ENCODE results near the gene GSTO1. TPM values are rescaled to one million over a fixed set of nuclear protein-coding genes. Genes with fewer than 3 reads are reported as not detected.

GSTO1 gene
- total RNA-seq, 4 donors from 2014 or later: 63.9 to 116 (median 97.6) TPM

DNA sequence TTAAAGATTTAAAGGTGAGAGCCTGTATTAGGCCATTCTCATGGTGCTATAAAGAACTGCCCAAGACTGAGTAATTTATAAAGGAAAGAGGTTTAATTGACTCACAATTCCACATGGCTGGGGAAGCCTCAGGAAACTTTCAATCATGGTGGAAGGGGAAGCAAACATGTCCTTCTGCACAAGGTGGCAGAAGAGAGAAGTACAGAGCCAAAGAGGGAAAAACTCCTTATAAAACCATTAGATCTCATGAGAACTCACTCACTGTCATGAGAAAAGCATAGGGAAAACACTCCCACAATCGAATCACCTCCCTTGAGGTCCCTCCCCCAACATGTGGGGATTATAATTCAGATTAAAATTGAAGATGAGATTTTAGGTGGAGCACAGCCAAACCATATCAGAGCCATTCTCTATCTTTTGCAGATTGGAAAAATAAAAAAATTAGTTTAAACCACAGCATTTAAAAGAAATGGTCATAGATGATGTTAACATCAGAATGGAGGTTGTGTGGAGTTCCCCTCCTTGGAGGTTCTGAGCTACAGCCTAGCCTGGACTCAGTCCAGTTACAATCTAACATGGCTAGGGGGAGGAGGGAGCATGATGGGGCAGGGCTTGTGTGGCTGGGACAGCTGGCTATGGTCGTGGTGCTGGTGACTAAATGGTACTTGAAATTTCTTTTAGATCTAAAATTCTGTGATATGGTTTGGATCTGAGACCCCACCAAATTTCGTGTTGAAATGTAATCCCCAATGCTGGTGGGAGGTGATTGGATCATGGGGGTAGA lies 47.4 kb downstream of the GSTO1 start:
- DNase-seq (ENCODE audit: low spot score) (peak; percentile 20), ATAC-seq (ENCODE audit: low FRiP score) (no peak)
- TF ChIP-seq, protein P1, sequence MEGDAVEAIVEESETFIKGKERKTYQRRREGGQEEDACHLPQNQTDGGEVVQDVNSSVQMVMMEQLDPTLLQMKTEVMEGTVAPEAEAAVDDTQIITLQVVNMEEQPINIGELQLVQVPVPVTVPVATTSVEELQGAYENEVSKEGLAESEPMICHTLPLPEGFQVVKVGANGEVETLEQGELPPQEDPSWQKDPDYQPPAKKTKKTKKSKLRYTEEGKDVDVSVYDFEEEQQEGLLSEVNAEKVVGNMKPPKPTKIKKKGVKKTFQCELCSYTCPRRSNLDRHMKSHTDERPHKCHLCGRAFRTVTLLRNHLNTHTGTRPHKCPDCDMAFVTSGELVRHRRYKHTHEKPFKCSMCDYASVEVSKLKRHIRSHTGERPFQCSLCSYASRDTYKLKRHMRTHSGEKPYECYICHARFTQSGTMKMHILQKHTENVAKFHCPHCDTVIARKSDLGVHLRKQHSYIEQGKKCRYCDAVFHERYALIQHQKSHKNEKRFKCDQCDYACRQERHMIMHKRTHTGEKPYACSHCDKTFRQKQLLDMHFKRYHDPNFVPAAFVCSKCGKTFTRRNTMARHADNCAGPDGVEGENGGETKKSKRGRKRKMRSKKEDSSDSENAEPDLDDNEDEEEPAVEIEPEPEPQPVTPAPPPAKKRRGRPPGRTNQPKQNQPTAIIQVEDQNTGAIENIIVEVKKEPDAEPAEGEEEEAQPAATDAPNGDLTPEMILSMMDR (IDR thresholded peaks at IDR 0.05): no peak

DNA sequence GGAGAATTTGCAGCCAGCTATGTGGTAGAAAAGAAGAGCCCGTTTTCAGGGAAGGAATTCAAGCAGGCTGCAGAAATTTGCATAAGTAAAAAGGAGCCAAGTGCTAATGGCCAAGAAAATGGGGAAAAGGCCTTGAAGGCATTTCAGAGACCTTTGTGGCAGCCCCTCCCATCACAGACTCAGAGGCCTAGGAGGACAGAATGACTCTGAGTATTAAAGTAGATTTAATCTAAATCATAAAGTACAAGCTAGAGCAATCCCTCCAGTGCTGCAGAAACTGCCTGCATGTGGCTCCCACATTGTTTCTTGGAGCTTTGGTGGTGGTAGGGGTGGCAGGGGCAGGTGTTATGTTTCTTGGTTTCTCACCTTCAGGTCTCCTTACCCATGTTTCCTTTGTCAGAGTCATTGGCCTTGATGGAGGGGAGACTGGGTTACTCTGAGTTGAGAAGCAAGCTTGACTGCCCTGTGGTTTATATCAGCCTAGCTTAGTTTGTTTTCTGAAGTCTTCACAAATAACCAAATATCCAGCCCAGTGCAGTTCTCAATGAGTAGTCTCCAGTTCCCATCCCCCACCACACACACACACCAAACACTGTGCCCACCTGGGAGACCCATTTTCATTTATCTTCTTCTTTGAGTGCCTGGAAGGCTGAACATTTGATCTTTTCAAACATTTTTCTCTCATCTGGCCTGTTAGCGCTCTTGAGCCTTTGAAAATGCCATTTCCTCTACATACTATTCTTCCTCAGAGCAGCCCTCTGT lies 49.1 kb downstream of the GSTO1 start:
- ATAC-seq (ENCODE audit: low FRiP score): no peak
- no peak for DNase-seq (ENCODE audit: low spot score)
- TF ChIP-seq, protein P1 (IDR thresholded peaks at IDR 0.05): no peak

DNA sequence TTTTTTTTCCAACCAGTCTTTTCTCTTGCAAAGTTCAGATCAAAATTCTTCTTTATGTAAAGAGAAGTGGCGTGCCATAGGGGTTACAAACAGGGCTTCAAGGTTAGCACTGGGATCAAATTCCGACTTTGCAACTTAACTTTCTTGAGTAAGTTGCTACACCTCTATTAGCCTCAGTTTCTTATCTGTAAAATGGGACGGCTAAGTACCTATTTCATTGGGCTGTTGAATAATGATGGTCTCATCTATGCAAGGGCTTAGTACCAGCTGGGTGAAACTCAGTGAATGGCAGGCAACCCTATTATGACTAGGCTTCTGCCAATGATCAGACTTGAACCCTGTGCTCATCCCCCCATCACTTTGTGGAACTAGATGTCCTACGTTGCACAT lies 49.7 kb downstream of the GSTO1 start:
- no peak for DNase-seq (ENCODE audit: low spot score)
- ATAC-seq (ENCODE audit: low FRiP score): no peak
- TF ChIP-seq, protein P1 (IDR thresholded peaks at IDR 0.05): no peak

DNA sequence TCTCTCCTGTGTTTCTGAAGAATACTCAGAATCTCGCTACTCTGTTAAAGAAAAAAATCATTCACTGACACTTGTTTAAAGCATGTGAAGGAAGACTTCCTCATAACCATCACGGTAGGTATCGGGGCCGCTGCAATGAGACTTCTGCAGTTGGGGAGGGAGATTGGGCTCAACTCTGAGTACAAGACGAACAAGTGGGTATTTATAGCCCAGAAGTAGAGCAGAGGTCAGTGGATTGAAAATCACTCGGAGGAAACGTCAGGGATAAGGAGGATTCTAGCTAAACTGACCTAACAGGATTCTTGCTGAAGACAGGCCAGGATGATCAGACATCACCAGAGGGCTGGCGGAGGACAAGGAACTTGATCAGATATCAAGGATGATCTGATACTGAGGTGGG lies 50.2 kb downstream of the GSTO1 start:
- no peak for DNase-seq (ENCODE audit: low spot score)
- TF ChIP-seq, protein P1 (IDR thresholded peaks at IDR 0.05): no peak
- ATAC-seq (ENCODE audit: low FRiP score): no peak

DNA sequence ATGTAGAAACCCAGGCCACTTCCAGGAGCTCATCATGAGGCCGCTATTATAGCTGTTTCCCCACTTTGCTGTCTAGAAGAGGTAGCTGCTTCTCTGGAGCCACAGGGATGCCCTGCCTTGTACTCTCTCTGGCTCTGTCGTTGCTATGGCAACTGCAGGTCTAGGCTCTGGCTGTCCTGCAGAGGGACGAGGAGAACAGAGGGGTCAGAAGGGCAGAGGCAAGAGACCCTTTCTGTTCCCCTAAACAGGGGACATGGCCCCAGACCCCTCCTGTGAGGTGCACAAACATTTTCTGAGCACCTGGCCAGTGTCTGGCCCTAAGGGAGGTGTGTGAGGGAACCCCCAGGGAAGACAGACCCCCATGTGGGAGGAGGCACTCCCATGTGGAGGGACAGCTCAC lies 52.2 kb downstream of the GSTO1 start:
- TF ChIP-seq, protein P1 (IDR thresholded peaks at IDR 0.05): no peak
- DNase-seq (ENCODE audit: low spot score) (peak; percentile 19), ATAC-seq (ENCODE audit: low FRiP score) (no peak)

DNA sequence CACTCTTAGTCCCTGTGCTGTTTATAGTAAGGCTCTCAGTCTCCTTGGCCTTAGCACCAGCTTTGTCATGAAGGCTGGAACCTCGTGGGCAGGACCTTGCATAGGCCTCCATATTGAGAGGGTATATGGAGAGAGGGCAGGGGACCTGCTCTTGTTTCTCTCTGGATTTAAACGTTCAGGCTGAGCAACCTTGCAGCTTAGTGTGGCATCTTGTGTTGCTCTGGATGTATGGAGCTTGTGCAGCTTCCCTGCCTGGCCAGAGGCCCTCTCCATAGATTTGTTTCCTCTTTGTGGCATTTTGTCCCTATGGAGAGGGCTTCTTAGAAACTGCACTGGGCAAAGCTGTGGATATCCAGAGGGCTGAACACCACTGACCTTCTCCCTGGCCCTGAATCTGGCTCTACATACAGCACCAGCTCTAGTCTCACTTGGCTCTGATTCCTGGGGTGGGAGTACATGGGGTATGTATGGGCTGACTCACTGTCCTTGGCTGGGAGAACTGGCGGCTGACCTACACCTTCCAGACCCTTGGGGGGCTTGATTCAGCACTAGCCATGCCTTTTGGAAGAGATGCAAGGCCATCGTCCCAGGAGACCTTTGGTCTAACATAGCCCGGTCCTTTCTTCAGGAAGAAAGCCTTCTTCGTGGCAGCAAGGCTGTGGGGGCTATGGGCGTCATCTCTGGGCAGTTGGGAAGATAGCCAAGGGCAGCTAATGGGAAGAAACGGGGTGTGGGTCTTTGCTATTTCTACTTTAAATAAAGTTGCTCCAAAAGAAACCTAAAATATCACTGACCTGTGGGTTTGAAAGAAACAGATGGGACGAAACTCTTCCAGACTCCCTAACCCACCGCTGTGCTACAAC lies 53.1 kb downstream of the GSTO1 start:
- ATAC-seq (ENCODE audit: low FRiP score) (no peak), DNase-seq (ENCODE audit: low spot score) (peak; percentile 16)
- TF ChIP-seq, protein P1 (IDR thresholded peaks at IDR 0.05): no peak

All from omental fat pad (tissue), 4 donors.